H7 (cell line): Measurements from ENCODE around the gene CLEC4A. TPM values are rescaled to one million over a fixed set of nuclear protein-coding genes. Genes with fewer than 3 reads are reported as not detected.
"Not testable (repeated sequence)": the region's sequence is repeated elsewhere in the genome, so short reads cannot be mapped to it uniquely, and the experiment has no call there.

Source experiments
- DNase-seq: peaks from one replicate; pipeline ENCODE4 v3.0.0; 2012
- H3K27me3 ChIP-seq: 2 replicates; pipeline ENCODE4 v1.6.0; 2011; ENCODE audit warnings: mild to moderate bottlenecking, low read length; ENCODE audit not compliant: control insufficient read depth, insufficient read depth
- H3K36me3 ChIP-seq: replicated peaks from 2 replicates; pipeline ENCODE4 v1.5.1; 2011; ENCODE audit warnings: low read length; ENCODE audit not compliant: control insufficient read depth, insufficient read depth
- H3K4me3 ChIP-seq: 2 replicates; pipeline ENCODE4 v1.5.1; 2011; ENCODE audit warnings: low read depth, mild to moderate bottlenecking, control low read depth, low read length, moderate library complexity; ENCODE audit not compliant: insufficient read depth
- total RNA-seq: library from RNA; depleted of rRNA; stranded (reverse); fragments of >200 nt; shearing (Covaris generic); gene quantifications from 2 replicates; pipeline ENCODE4 v1.2.3, GENCODE V29; 2014; rRNA removed

The CLEC4A gene
- total RNA-seq, 1 experiment from 2014 or later: not detected

GRCh38 chr12:8156845-8157244, 33.4 kb downstream of the CLEC4A start, which contains the start of gene ZNF705A:
TSS of gene ZNF705A (plus strand) at chr12:8157015. CDS start at chr12:8172626, 15,611 bp downstream.
- Histone ChIP-seq H3K27me3 (no peaks in the 10 kb centered on the region), H3K36me3 (no peaks in the 10 kb centered on the region), H3K4me3 (no peak within 1 kb of the TSS)
- DNase-seq: no peak

GRCh38 chr12:8157484-8158198, 34.2 kb downstream of the CLEC4A start:
- H3K4me3 ChIP-seq: no peak overlapping the region
- H3K36me3 ChIP-seq: no peaks in the 10 kb centered on the region
- H3K27me3 ChIP-seq: no peaks in the 10 kb centered on the region
- DNase-seq: no peak

- H3K27me3 ChIP-seq, H3K4me3 ChIP-seq, H3K36me3 ChIP-seq, DNase-seq: not testable (repeated sequence)
These were observed 49.5 kb downstream of the CLEC4A start for GRCh38 chr12:8172911-8173310.

- H3K27me3 ChIP-seq, H3K36me3 ChIP-seq: not testable (repeated sequence)
- H3K4me3 ChIP-seq: peak overlapping the region; percentile 47
- DNase-seq: peak; percentile 82
These were observed 56.7 kb downstream of the CLEC4A start for GRCh38 chr12:8179989-8180585.

GRCh38 chr12:8181271-8181670, 57.9 kb downstream of the CLEC4A start:
- not testable (repeated sequence) for H3K36me3 ChIP-seq, DNase-seq, H3K4me3 ChIP-seq, H3K27me3 ChIP-seq

- H3K36me3 ChIP-seq, H3K4me3 ChIP-seq, H3K27me3 ChIP-seq, DNase-seq: not testable (repeated sequence)
These were observed 59.5 kb downstream of the CLEC4A start for GRCh38 chr12:8182923-8183322.

GRCh38 chr12:8183346-8183745, 59.9 kb downstream of the CLEC4A start:
- not testable (repeated sequence) for H3K27me3 ChIP-seq, DNase-seq, H3K4me3 ChIP-seq, H3K36me3 ChIP-seq

- not testable (repeated sequence) for H3K4me3 ChIP-seq, H3K36me3 ChIP-seq, DNase-seq, H3K27me3 ChIP-seq
These were observed 60.8 kb downstream of the CLEC4A start for GRCh38 chr12:8184206-8184605.

GRCh38 chr12:8188088-8188487, 64.7 kb downstream of the CLEC4A start:
- not testable (repeated sequence) for H3K27me3 ChIP-seq, DNase-seq, H3K4me3 ChIP-seq, H3K36me3 ChIP-seq

Other genes with a start within 250 kb of the CLEC4A start
- gene SLC2A3, start 187.4 kb upstream of the CLEC4A start, total RNA-seq: 289 and 357 TPM in 2 replicates
- 6.9 TPM in 2 replicates for gene FOXJ2, start 90.9 kb upstream of the CLEC4A start, total RNA-seq
- gene C3AR1, start 57.3 kb upstream of the CLEC4A start, total RNA-seq: not detected in 2 replicates
- 42.6 and 50.1 TPM in 2 replicates for gene NECAP1, start 41.3 kb upstream of the CLEC4A start, total RNA-seq
- not detected in 2 replicates for gene ZNF705A, start 33.4 kb downstream of the CLEC4A start, total RNA-seq
- gene FAM90A1, start 104.0 kb downstream of the CLEC4A start, total RNA-seq: 2.6 and 4.6 TPM in 2 replicates